NCI-H187 (cell line): Measurements from ENCODE around the gene CIB4.

Source experiments
- DNase-seq, 2 experiments: peaks; one replicate each; lab custom pipeline; 2025; lab: John Stamatoyannopoulos, UW

Gene CIB4

GRCh38 chr2:26640781-26641564 lies at the start of gene CIB4:
Gene CIB4 (minus strand): TSS chr2:26641366. CDS start chr2:26641314, 52 bp downstream.
- DNase-seq = no peak

GRCh38 chr2:26687801-26688200 lies 46.6 kb upstream of the CIB4 start:
- DNase-seq = peak; percentile 93 to 96

GRCh38 chr2:26687328-26687727 lies 46.2 kb upstream of the CIB4 start:
- DNase-seq = peak; percentile 77 to 96

- DNase-seq = peak; percentile 73 to 79
Measured at GRCh38 chr2:26685989-26686839, 45.0 kb upstream of the CIB4 start.

- no peak for DNase-seq
Measured at GRCh38 chr2:26685341-26685740, 44.2 kb upstream of the CIB4 start.

GRCh38 chr2:26683583-26683982 lies 42.4 kb upstream of the CIB4 start:
- no peak for DNase-seq

GRCh38 chr2:26682155-26682554 lies 41.0 kb upstream of the CIB4 start:
- no peak for DNase-seq

GRCh38 chr2:26681656-26682055 lies 40.5 kb upstream of the CIB4 start:
- no peak for DNase-seq

GRCh38 chr2:26679867-26680266 lies 38.7 kb upstream of the CIB4 start:
- DNase-seq = no peak

GRCh38 chr2:26678035-26678434 lies 36.9 kb upstream of the CIB4 start:
- DNase-seq = no peak

- no peak for DNase-seq
Measured at GRCh38 chr2:26675651-26676255, 34.6 kb upstream of the CIB4 start.

- no peak for DNase-seq
Measured at GRCh38 chr2:26674771-26675170, 33.6 kb upstream of the CIB4 start.

GRCh38 chr2:26674002-26674751 lies 33.0 kb upstream of the CIB4 start:
- no peak for DNase-seq

GRCh38 chr2:26672818-26673393 lies 31.7 kb upstream of the CIB4 start:
- no peak for DNase-seq

- DNase-seq = no peak
Measured at GRCh38 chr2:26672112-26672817, 31.1 kb upstream of the CIB4 start.

GRCh38 chr2:26671691-26672090 lies 30.5 kb upstream of the CIB4 start:
- no peak for DNase-seq

- no peak for DNase-seq
Measured at GRCh38 chr2:26670931-26671460, 29.8 kb upstream of the CIB4 start.

GRCh38 chr2:26670171-26670570 lies 29.0 kb upstream of the CIB4 start:
- DNase-seq = no peak

GRCh38 chr2:26668856-26669750 lies 27.9 kb upstream of the CIB4 start:
- peak in 1 of 2 experiments; percentile 22 for DNase-seq

GRCh38 chr2:26668041-26668440 lies 26.9 kb upstream of the CIB4 start:
- no peak for DNase-seq
